OCI-LY7 (cell line): ENCODE data around the gene DRC7. TPM values are rescaled to one million over a fixed set of nuclear protein-coding genes. Genes with fewer than 3 reads are reported as not detected.

Source experiments
- BruUV-seq: library from RNA; stranded (reverse); fragments of 400-500 nt; replicated peaks from 2 replicates; lab custom pipeline; 2021; lab: Mats Ljungman, UMichigan
- CTCF ChIA-PET: fragments of 300-600 bp; sonication (Branson Sonifier 250); formaldehyde crosslinking; loops from one replicate; lab custom pipeline; 2022; ENCODE audit warnings: antibody characterized with exemption; ENCODE audit not compliant: unreplicated experiment; lab: Charles Lee
- POLR2A ChIA-PET: fragments of 300-600 bp; sonication (Branson Sonifier 250); formaldehyde crosslinking; loops from one replicate; lab custom pipeline; 2022; ENCODE audit warnings: antibody characterized with exemption; lab: Charles Lee
- DNase-seq: peaks from one replicate; pipeline ENCODE4 v3.0.0-alpha.2; 2015; ENCODE audit warnings: low spot score
- H2AFZ ChIP-seq: fragments of 200-600 bp; sonication (generic), shearing (Covaris generic); 2 replicates; pipeline ENCODE4 v1.6.1; 2014; ENCODE audit warnings: mild to moderate bottlenecking, antibody characterized with exemption, low read length, moderate library complexity
- H3K27ac ChIP-seq: fragments of 200-600 bp; sonication (generic); 2 replicates; pipeline ENCODE4 v1.5.1; 2014; ENCODE audit warnings: mixed run types, low read depth, mild to moderate bottlenecking, moderate library complexity, low read length, inconsistent platforms; ENCODE audit not compliant: poor library complexity, severe bottlenecking
- H3K36me3 ChIP-seq: fragments of 200-600 bp; sonication (generic); 2 replicates; pipeline ENCODE4 v1.6.1; 2014; ENCODE audit warnings: mild to moderate bottlenecking, antibody characterized with exemption, low read length, moderate library complexity, mixed read lengths; ENCODE audit not compliant: insufficient read depth
- H3K4me1 ChIP-seq: fragments of 200-600 bp; sonication (generic); 2 replicates; pipeline ENCODE4 v1.5.1; 2014; ENCODE audit warnings: mild to moderate bottlenecking, low read length; ENCODE audit not compliant: insufficient read depth, poor library complexity, severe bottlenecking
- H3K4me2 ChIP-seq: fragments of 200-600 bp; sonication (generic); 2 replicates; pipeline ENCODE4 v1.6.1; 2014; ENCODE audit warnings: mild to moderate bottlenecking, low read length
- H3K4me3 ChIP-seq: fragments of 200-600 bp; sonication (generic); 2 replicates; pipeline ENCODE4 v1.5.1; 2014; ENCODE audit warnings: mild to moderate bottlenecking, low read depth, low read length; ENCODE audit not compliant: poor library complexity, severe bottlenecking
- H3K79me2 ChIP-seq: fragments of 200-600 bp; sonication (generic); 2 replicates; pipeline ENCODE4 v1.6.1; 2016; ENCODE audit warnings: low read depth, mild to moderate bottlenecking, low read length, moderate library complexity, mixed read lengths; ENCODE audit not compliant: insufficient read depth
- H3K9me2 ChIP-seq: fragments of 200-600 bp; sonication (generic); 2 replicates; pipeline ENCODE4 v1.6.1; 2016; ENCODE audit warnings: mild to moderate bottlenecking, low read length, mixed read lengths; ENCODE audit not compliant: insufficient read depth
- H3K9me3 ChIP-seq: fragments of 200-600 bp; sonication (generic); 2 replicates; pipeline ENCODE4 v1.6.1; 2014; ENCODE audit warnings: mild to moderate bottlenecking, mixed run types, low read length, mixed read lengths
- H4K20me1 ChIP-seq: fragments of 200-600 bp; sonication (generic); 2 replicates; pipeline ENCODE4 v1.6.1; 2014; ENCODE audit warnings: mild to moderate bottlenecking, antibody characterized with exemption, low read length, moderate library complexity, mixed read lengths; ENCODE audit not compliant: insufficient read depth
- EZH2phosphoT487 ChIP-seq: fragments of 200-600 bp; sonication (generic); IDR thresholded peaks from 2 replicates; pipeline ENCODE4 v1.6.1; 2018; ENCODE audit warnings: low read depth, borderline replicate concordance, mild to moderate bottlenecking, mixed run types, antibody characterized with exemption, low read length, moderate library complexity, mixed read lengths
- intact Hi-C: fragments of 100-400 bp; cut with micrococcal nuclease; formaldehyde crosslinking; loops from one replicate; pipeline ENCODE4 v1.10.0; 2022; ENCODE audit not compliant: unreplicated experiment
- total RNA-seq, 2 experiments: library from RNA; depleted of rRNA in 1 of 2; stranded (reverse); fragments of >200 nt in 1 of 2; shearing (Covaris generic) in 1 of 2; gene quantifications; 2 replicates each; pipeline ENCODE4 v1.2.3, GENCODE V29; 2014 to 2022
- TF ChIP-seq, protein P1 (sequence below): fragments of 200-600 bp; sonication (generic); conservative IDR thresholded peaks from 2 replicates; pipeline ENCODE4 v1.5.1; 2014; ENCODE audit warnings: mild to moderate bottlenecking, antibody characterized with exemption, low read length, moderate library complexity, mixed read lengths

DRC7 gene
- total RNA-seq, 2 experiments from 2014 or later: 0.44 to 0.46 TPM

- H3K36me3 ChIP-seq: no peaks in the 10 kb centered on the region
- CTCF ChIA-PET: no interaction called here
- DNase-seq: no peak
These were observed 30.5 kb upstream of the DRC7 start for GRCh38 chr16:57663917-57664661.

DNA sequence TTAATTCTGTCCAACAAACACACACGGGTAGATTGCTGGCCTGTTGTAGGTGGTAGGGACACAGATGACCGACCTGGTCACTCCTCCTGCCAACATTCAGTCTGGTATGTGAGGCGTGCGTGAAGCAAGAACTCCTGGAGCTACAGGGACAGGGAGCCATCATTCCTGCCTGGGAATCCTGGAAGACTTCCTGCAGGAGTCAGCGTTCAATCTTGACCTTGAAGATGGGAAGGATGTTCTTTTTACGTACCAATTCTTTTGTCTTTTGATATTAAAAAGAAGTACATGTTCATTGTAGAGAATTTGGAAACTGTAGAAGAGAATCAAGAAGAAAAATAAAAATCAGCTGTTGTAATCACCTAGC is 30.0 kb upstream of the DRC7 start:
- H3K4me1 ChIP-seq: no peaks in the 10 kb centered on the region
- no peaks in the 10 kb centered on the region for H3K36me3 ChIP-seq
- BruUV-seq: no TSS peak
- no peak for DNase-seq
- no peak overlapping the region for H2AFZ ChIP-seq
- H3K79me2 ChIP-seq: no peaks in the 10 kb centered on the region
- H3K9me2 ChIP-seq: no peaks in the 10 kb centered on the region
- H3K9me3 ChIP-seq: no peaks in the 10 kb centered on the region
- TF ChIP-seq, protein P1, sequence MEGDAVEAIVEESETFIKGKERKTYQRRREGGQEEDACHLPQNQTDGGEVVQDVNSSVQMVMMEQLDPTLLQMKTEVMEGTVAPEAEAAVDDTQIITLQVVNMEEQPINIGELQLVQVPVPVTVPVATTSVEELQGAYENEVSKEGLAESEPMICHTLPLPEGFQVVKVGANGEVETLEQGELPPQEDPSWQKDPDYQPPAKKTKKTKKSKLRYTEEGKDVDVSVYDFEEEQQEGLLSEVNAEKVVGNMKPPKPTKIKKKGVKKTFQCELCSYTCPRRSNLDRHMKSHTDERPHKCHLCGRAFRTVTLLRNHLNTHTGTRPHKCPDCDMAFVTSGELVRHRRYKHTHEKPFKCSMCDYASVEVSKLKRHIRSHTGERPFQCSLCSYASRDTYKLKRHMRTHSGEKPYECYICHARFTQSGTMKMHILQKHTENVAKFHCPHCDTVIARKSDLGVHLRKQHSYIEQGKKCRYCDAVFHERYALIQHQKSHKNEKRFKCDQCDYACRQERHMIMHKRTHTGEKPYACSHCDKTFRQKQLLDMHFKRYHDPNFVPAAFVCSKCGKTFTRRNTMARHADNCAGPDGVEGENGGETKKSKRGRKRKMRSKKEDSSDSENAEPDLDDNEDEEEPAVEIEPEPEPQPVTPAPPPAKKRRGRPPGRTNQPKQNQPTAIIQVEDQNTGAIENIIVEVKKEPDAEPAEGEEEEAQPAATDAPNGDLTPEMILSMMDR: no peak
- TF ChIP-seq EZH2phosphoT487: no peak
- CTCF ChIA-PET: no interaction called here
- intact Hi-C loops: no loop called here
- H4K20me1 ChIP-seq: no peaks in the 10 kb centered on the region
- POLR2A ChIA-PET: interaction anchor here (0.7 kb wide), 1 partner anchor 63 kb away, joined by 3 read pairs; no protein-coding TSS in a partner anchor
- H3K27ac ChIP-seq: no peak overlapping the region
- H3K4me2 ChIP-seq: no peak overlapping the region
- no peak overlapping the region for H3K4me3 ChIP-seq

More at GRCh38 chr16:57663917-57664661, 30.5 kb upstream of the DRC7 start:
- intact Hi-C loops: no loop called here
- Histone ChIP-seq H3K27ac (no peak overlapping the region), H3K9me2 (no peaks in the 10 kb centered on the region), H3K4me2 (no peak overlapping the region), H3K9me3 (no peaks in the 10 kb centered on the region), H4K20me1 (no peaks in the 10 kb centered on the region), H3K4me1 (no peaks in the 10 kb centered on the region), H2AFZ (no peak overlapping the region), H3K4me3 (no peak overlapping the region), H3K79me2 (no peaks in the 10 kb centered on the region)
- TF ChIP-seq, protein P1: no peak
- TF ChIP-seq EZH2phosphoT487: no peak
- POLR2A ChIA-PET: interaction anchor here (0.7 kb wide), 1 partner anchor 63 kb away, joined by 3 read pairs; no protein-coding TSS in a partner anchor
- no TSS peak for BruUV-seq

GRCh38 chr16:57665541-57665940 is 29.1 kb upstream of the DRC7 start:
- no peaks in the 10 kb centered on the region for H3K9me2 ChIP-seq
- no peak for DNase-seq
- TF ChIP-seq EZH2phosphoT487: no peak
- TF ChIP-seq, protein P1: no peak
- no TSS peak for BruUV-seq
- ChIA-PET POLR2A (no interaction called here), CTCF (no interaction called here)
- no peak overlapping the region for H3K4me2 ChIP-seq
- H2AFZ ChIP-seq: no peak overlapping the region
- no peak overlapping the region for H3K27ac ChIP-seq
- no peaks in the 10 kb centered on the region for H3K9me3 ChIP-seq
- intact Hi-C loops: no loop called here
- no peaks in the 10 kb centered on the region for H3K79me2 ChIP-seq
- no peak overlapping the region for H3K4me3 ChIP-seq
- no peaks in the 10 kb centered on the region for H4K20me1 ChIP-seq
- H3K36me3 ChIP-seq: no peaks in the 10 kb centered on the region
- no peaks in the 10 kb centered on the region for H3K4me1 ChIP-seq
